ENCODE measurements around the gene PLEKHG3.
"Not testable (repeated sequence)": the region's sequence is repeated elsewhere in the genome, so short reads cannot be mapped to it uniquely, and the experiment has no call there.

Gene PLEKHG3

DNA sequence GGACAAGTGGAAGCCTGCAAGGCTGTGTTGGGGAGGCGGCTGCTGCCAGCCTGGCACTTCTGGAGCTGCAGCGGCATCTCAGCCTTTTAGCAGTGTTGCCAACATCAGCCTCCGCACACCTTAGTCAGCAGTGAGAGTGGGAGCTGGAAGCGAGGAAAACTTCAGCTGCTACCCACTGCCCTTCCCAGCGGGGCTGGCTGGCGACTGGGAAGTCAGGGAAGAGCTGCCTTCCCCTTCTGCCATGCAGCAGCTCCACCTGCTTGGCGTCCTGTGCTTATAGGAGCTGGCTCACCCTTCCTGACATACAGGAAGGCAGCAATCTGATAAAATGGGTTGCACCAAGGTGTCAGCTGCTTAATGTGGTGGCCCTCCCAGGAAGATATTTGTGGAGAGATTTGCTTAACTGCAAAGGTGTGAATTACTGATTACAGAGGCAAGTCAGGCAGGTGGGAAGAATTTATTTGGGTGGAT is 15.4 kb upstream of the PLEKHG3 start:
- DNase-seq = no peak

DNA sequence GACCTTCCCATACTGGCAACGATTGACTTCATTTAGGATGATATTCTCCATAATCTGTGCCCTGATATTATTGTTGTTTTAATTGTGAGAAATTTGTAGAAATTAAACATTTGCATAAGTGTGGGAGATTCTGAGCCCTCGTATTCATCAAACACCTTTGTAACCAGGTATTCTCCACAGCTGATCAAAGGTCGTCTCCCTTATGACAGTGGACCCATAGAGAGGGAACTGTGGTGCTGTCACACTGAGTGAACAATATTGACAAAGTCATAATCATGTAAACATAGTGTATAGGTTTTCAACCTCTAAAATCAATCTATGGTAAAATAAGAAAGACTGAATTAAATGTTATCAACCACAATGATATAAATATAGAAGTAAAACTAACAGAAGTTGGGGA is 14.9 kb upstream of the PLEKHG3 start:
- DNase-seq = no peak

DNA sequence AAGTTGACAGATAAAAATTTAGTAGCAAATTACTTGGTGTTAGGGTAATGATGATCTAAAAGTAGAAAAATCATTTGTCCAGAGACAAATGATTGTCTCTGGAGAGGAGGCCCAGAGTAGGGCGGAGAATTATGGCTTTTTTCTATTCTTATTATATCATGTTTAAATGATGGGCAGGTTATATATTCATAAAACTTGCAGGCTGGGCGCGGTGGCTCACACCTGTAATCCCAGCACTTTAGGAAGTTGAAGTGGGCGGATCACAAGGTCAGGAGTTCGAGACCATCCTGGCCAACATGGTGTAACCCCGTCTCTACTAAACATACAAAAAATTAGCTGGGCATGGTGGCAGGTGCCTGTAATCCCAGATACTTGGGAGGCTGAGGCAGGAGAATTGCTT is 13.6 kb upstream of the PLEKHG3 start:
- DNase-seq = not testable (repeated sequence)

DNA sequence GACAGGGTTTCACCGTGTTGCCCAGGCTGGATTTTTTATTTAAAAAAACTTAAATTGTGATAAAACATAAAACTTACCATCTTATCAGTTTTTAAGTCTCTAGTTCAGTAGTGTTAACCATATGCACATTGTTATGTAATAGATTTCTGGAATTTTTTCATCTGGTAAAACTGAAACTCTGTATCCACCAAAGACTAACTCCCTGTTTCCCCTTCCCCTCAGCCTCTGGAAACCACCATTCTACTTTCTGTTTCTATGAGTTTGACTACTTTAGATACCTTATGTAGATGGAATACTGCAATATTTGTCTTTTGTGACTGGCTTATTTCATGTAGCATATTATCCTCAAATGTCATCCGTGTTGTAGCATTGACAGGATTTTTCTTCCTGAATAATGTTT is 12.8 kb upstream of the PLEKHG3 start:
- DNase-seq = no peak

DNA sequence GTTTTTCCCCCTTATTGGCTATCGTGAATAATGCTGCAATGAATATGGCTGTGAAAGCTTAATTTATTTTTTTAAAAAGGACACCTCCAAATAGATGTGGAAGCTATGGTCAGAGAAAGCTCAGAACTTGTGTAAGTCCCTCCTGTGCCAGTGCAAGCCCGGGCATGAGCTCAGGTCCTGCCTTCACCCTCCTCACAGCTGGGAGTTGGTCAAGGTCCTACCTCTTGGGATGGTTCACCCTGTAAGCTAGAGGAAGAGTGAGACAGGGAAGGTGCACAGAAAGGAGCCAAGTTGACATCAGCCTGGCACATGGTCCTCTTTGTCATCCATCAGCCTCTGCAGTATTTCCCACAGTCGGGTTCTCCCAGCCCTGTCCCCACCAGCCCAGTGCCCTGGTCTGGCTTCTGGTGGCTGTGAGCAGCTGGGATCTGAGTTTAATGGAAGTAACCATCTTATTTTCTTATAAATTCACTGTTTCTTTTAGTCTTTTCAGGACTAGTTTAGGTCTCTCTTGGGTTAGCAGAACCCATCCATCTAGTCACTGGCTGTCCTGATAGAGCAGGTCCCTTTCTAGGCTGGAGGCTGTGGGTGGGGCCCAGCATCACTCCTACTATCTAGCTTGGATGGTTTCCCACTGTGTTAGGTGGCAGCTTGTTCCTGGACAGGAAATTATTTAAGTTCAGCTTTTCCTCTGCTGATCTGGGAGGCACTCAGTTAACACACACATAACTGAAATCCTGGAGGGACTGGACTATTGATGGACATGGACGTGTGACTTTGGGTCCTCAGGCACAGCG is 11.8 kb upstream of the PLEKHG3 start:
- DNase-seq = no peak

DNA sequence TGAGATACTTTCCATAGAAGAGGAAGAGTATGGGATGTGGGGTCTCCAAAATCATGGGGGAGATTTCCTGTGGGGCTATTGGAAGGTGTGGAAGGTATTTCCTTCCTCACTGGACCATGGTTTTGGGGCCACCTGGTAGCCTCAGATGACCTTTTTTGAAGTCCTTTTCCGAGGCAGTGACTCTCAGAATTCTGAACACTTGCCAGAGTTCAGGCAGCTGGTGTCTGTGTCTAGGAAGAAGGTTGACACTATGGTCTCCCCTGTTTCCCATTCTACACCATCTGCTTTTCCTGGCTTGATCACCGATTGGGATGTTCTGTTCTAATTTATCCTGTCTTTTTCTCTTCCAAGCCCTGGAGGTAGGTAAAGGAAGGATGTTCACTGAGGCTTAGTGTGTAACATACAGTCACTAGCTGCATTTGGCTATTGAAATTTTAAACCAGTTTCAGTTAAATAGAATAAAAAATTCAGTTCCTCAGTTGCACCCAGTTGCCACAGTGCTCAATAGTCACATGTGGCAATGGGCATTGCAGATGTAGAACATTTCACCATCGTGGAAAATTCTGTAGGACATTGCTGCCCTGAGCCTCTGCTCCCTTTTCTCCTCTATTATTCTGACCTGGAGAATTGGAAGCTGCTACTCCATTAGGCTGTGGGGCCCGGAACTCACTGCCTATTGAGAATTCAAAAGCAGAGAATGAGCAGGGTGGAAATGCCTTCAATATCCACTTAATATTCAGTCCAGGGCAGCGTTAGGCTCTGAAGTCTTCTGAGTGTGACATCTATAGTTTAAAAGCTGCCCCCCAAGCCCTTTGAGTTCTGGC is 11.0 kb upstream of the PLEKHG3 start:
- DNase-seq = no peak

DNA sequence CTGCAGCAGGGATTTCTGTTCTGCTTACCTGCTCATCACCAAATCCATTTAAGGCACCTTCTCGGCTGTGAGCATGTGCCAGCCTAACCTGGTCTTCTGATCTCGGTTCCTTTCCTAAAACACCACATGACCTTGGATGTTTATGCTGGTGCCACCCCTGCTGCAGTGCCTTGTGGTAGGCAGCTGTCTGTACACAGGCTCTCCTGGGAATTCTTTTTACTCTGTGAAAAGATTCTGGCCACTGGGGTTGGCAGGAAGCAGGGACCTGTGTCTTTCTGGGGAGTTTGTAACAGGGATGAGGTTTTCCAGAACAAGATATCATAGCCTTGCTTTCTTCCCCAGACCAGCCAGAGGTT is 10.4 kb upstream of the PLEKHG3 start:
- no peak for DNase-seq

DNA sequence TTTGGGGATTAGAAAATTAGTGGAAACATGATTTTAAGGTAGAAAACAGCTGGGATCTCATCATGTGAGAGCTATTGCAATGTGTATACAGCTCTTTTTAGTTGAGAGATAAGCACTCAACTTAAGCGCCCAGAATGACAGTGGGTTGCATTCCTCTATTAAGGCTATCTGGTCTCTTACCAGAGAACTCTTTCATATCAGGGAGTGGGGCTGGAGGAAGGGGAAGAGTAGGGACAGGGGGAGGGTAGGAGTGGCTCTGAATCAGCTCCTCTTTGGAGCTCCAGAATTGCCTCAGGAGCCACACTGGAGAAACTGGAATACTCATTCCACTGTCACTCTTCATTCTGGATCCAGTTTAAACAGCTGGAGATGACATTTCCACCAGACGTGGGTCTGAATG is 9.2 kb upstream of the PLEKHG3 start:
- no peak for DNase-seq

DNA sequence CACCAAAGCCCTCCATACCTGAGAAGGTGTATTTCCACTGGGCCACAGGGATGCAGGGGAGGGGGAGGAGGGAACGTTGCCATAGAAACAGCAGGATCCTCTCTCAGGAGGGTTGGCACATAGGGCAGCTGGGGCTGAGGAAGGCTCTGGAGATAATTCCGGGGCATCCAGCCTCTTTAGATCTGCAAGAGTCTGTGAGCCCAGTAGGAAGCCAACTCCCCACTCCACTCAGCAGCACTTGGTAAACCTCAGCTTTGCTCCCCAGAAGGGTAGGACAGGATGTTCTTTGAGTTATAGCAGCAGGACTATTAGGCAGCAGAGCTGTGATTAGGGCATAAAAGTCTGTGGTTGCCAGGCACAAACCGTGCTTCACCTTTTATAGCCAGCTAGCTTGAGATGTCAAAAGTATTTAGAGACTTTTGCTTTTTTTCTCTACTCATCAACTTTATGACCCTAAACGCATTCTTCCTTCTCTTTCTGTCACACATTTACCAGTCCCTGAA is 7.8 kb upstream of the PLEKHG3 start:
- DNase-seq = no peak

DNA sequence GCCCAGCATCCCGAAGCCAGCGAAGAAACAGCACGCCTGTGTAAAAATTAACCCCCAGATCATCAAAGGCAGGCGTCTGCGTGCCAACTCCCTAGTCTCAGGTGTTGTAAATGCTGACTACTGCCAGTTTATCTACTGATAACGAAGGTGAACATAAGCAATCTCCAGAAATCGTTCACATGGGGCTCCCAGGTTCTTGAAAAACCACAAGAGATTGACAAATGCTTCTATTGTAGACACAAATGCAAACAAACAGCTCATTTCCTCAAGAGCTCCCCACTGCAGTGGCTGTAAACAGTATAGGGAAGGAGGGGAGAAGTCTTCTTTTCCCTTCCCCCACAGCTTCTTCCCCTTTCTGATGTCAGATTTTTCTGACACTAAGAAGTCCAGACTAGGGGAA is 5.3 kb upstream of the PLEKHG3 start:
- DNase-seq = no peak

DNA sequence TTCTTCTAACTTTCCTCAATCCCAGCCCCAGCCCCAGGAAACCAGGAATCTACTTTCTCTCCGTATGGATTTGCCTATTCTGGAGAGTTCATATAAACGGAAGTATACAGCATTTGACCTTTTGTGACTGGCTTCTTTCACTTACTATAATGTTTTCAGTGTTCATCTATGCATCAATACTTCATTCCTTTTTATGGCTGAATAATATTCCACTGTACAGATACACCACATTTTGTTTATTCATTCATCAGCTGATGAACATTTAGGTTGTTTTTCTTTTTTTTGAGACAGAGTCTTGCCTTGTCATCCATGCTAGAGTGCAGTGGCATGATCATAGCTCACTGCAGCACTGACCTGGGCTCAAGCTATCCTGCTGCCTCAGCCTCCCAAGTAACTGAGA is 3.9 kb upstream of the PLEKHG3 start:
- no peak for DNase-seq

DNA sequence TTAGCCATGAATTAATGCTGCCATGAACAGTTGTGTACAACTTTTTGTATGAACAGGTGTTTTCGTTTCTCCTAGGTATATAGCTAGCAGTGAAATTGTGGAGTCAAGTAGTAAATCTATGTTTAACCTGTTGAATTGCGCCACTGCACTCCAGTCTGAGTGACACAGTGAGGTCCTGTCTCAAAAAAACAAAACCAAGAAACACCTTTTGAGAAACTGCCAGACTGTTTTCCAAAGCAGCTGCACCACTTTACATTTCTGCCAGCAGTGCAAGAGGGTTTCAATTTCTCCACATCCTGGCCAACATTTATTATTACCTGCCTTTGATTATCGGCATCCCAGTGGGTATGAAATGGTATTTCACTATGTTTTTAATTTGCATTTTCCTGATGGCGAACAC is 3.3 kb upstream of the PLEKHG3 start:
- no peak for DNase-seq

DNA sequence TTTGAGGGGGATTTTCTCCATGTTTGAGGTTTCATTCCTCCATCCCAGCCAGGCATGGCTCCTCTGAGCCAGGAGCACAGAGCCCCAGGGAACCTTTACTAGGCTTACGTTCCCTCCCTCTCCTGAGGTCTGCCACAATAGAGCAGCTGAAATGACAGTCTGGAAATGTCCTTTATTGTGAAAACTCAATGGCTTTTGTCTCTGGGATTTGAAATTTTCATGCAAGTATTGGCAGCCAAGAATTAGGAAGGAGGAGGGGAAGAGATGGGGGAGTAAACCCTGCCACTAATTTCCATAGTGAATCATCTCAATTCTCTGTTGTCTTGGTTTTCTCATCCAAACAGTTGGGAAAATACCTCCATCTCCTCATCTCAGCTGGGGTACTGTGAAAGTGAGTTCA is 2.6 kb upstream of the PLEKHG3 start:
- no peak for DNase-seq

DNA sequence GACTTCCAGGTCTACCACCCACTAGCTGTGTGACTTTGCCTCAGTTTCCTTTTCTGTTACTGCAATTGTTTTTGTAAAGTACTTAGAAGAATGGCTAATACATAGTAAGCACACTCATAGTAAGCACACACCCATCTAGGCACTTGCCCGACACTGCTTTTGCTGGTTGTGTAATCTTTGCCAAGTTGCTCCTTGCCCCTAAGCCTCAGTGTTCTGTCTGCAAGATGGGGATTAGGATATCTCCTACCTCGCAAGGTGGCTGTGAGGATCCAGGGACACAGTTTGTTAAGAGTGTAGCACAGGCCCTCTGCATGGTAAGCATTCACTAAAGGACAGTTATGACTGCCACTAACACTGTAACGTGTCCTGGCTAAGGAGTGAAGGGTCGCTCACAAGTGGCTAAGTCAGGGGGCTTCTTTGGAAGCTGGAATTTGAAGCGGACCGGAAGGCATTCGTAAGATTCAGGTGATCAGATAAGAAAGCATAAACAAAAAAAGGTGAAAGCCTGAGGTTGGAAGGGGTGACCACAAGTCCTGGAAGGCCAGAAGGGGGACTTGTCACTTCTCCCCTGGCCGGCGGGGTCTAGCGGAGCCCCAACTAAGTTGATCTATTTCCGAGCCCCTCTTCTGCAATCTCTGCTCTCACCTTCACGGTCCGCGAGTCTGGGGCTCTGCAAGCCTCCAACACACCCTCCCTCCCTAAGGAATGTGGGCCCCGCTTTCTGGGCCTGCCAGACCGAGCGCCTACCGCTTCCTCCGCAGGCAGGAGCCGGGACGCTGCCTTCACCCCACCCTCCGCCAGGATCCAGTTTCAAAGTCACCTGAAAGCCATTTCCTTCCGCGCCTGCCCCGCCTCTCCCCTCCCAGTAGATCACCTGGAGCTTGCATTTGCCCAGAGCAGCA is 1.5 kb upstream of the PLEKHG3 start:
- DNase-seq = no peak

DNA sequence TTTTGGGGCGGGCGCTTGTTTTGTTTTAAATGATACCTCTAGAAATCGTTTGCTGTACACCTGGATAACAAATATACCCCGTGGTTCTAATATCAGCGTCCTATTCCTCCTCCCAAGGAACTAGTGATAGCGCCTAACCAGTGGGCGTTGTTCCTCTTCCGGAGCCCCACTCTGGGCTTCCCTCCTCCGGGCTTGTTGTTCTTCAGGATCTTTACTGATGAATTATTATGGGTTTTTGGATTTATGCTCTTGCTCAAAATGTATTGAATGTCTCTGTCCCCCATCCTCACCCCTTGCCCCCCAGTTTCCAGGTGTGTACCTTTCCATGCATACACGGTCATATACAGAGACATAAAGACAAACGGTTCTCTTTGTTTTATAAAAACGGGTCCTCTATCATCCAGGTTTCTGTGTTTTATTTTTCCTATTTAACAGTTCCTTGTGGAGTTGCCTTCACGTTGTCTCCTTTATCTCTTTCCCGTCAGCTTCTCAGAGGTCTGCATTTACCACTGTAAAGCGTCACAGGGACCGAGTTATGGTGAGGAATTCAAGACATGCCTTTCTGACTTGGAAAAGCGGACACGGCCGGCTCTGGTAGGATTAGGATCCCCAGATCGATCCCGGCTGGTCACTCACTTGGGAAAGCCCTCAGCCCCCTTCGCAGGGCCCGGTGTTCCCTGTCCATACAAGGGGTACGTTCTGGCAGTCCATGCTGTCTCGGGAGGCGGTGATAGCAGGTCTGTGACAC is 655 bp upstream of the PLEKHG3 start:
- no peak for DNase-seq

DNA sequence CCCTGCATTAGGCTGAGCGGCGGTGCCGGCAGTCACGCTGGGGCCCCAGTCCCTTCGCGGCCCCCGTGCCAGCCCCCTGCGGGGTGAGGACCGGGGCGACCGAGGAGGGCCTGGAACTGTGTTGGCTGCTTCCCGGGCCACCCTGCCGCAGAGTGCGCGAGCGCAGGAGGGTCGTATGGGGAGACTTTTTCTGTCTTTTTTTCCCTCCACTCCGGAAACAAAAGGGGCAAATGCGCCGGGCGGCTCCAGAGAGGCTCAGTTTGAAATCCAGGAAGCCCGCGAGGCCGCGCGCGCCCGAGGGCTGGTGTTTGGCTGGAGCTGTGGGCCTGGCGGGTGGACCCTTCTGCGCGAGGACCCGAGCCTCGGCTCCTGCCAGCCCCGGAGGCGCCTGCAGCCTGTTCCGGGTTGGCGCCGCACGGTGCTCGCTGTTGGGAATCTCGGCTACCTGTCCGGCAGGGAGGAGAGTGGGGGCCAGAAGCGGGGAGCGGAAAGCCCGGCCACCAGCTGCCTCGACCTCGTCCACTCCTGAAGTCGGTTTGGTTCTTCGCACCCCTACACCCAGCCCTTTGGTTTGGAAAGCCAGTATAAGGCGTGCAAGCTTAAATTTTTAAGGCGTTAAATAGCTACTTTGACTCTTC is 638 bp downstream of the PLEKHG3 start:
- DNase-seq = peak; percentile 29

DNA sequence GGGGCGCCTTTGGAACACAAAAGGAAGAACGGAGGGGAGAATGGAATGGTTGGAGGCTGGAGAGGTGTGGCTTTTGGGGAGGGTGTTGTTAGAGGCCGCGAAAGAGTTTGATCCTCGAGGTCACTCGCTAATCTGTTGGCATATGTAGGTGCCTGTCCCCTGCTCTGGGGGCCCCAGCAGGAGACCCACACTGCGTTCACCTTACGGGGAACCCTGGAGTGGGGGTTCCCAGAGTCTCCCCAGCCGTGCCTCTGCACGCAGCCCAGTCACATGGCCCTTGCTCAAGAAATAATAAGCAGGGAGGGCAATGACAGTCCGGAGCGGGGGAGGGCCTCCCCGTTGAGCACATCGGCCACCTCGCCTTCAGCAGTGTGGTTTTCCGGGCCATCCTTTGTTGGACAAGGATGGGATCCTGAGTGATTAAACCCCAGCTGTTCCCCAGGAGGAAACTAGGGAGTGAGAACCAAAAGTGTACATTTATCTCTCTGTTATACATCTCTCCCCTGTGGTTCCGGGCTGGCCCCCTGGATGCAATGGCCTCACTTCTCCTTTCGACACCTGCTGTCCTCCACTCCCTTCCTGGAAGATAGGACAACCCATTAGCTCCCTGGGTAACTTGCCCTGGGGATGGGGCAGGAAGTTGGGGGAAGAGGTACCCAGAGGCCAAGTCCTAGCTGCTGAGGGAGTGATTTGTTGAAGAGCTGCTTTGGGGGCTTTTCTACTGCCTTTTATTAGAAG is 1.3 kb downstream of the PLEKHG3 start:
- DNase-seq = no peak

DNA sequence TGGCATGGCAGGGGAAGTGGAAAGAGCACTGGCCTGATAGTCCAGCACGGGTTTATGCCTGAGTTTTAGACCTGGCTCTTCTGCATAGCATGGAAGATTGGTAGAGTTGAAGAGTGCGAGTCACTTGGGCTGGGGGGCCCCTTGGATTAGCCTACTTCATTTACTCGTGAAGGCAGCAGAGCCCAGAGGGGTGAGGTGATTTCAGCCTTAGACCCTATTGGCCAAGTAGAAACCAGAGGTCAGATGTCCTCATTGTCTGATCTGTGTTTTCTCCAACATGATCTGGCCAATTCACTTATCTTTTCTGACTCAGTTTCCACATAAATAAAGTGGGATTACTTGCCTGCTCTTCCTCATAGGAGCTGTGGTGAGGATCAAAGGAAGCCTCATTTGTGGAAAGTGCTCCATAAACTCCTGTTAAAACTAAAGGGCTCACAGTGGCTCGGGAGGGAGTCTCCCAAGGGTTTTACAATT is 1.9 kb downstream of the PLEKHG3 start:
- DNase-seq = no peak

DNA sequence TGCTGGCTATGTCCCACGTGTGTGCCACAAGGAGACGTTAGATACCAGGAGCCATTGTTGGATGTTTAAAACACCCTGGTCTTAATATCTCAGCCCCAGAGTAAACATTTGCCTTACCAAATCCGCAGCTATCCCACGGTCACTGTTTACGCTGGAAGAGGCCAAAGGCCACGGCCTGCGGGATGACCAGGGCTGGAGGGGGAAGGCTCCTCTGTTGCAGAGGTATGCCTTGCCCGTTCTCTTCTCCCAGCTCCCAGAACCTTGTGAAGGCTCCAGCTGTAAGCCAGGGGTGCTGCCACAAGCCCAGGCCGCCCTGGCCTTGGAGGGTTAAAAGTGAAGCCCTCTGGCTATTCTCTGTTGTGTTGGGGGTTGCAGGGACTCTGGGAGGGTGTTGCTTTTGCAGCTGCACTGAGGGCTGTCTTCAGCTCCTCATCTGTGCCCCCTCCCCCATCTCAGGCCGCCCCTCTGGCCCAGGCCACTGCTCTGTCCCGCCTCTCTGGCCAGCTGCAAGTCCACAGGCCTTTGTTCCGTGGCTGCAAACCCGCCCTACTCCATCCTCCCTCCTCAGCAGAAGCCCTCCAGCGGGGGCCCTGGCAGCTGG is 2.5 kb downstream of the PLEKHG3 start:
- DNase-seq = no peak

DNA sequence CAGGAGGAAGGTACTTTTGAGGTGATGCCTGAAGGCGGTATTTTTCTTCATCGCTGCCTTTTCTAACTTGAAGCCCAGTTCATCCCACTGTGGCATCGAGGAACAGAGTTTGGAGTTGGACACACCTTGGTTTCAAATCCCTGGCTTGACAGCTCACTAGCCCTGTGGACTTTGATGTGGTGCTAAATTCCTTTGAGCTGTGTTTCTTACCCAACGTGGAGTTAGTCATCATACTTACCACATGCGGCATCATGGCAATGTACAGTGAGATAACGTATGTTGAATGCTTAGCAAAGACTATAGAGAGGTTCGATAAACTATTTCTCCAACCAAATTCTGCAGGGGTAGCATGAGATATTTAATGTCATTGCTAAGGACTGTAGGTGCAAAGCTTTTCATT is 3.4 kb downstream of the PLEKHG3 start:
- DNase-seq = no peak

Data from activated gamma-delta T cell (primary cell).